Endothelial cell of umbilical vein (primary cell): ENCODE data around the gene NUDT2. TPM values are rescaled to one million over a fixed set of nuclear protein-coding genes. Genes with fewer than 3 reads are reported as not detected.
"Not testable (repeated sequence)": the region's sequence is repeated elsewhere in the genome, so short reads cannot be mapped to it uniquely, and the experiment has no call there.

ENCODE experiments used
- BruUV-seq: library from RNA; stranded (reverse); fragments of 400-500 nt; replicated peaks from 2 replicates; lab custom pipeline; 2021; lab: Mats Ljungman, UMichigan
- CTCF ChIA-PET: fragments of 300-600, 350-600 bp; sonication (Branson Sonifier 250); formaldehyde crosslinking; loops from one replicate; lab custom pipeline; 2021; ENCODE audit warnings: antibody characterized with exemption, inconsistent platforms; lab: Charles Lee
- POLR2A ChIA-PET: fragments of 300-600, 350-600 bp; sonication (Branson Sonifier 250); formaldehyde crosslinking; loops from one replicate; lab custom pipeline; 2021; ENCODE audit warnings: antibody characterized with exemption, inconsistent platforms; lab: Charles Lee
- DNase-seq: peaks from one replicate; pipeline ENCODE4 v3.0.0-alpha.2; 2011; ENCODE audit warnings: low read depth, low spot score
- FAIRE-seq: peaks from 2 replicates; lab custom pipeline; 2011; peaks lifted over from hg19 to GRCh38; lab: Jason Lieb, UNC
- H2AFZ ChIP-seq: 2 replicates; pipeline ENCODE4 v1.6.0; 2012; ENCODE audit warnings: low read depth, low read length, control low read depth, inconsistent platforms
- H3K27ac ChIP-seq: 2 replicates; pipeline ENCODE4 v1.5.1; 2011; ENCODE audit warnings: low read depth, mild to moderate bottlenecking, control low read depth, low read length, moderate library complexity; ENCODE audit not compliant: insufficient read depth
- H3K27me3 ChIP-seq, 2 experiments: 2 replicates each; pipeline versions ENCODE4 v1.6.0 to v1.6.1; 2011; ENCODE audit warnings: low read length in 2 of 2, mixed read lengths in 1 of 2; ENCODE audit not compliant: control insufficient read depth in 2 of 2, insufficient read depth in 2 of 2
- H3K36me3 ChIP-seq, 2 experiments: 2 replicates in 1 of 2; 3 replicates in 1 of 2; pipeline ENCODE4 v1.5.1; 2011; ENCODE audit warnings: low read length in 2 of 2, mild to moderate bottlenecking in 1 of 2, moderate library complexity in 1 of 2; ENCODE audit not compliant: control insufficient read depth in 2 of 2, insufficient read depth in 2 of 2; ENCODE audit errors: extremely low read depth in 1 of 2
- H3K4me1 ChIP-seq: 3 replicates; pipeline ENCODE4 v1.5.1; 2011; ENCODE audit warnings: mild to moderate bottlenecking, low read length; ENCODE audit not compliant: control insufficient read depth, insufficient read depth; ENCODE audit errors: extremely low read depth
- H3K4me2 ChIP-seq: 2 replicates; pipeline ENCODE4 v1.6.1; 2011; ENCODE audit warnings: low read length, control low read depth, mixed read lengths; ENCODE audit not compliant: insufficient read depth
- H3K4me3 ChIP-seq, 3 experiments: fragments of 200-600 bp in 1 of 3; sonication (generic), shearing (Covaris generic) in 1 of 3; replicated peaks in 1 of 3; 2 replicates each; pipeline ENCODE4 v1.5.1; 2011 to 2016; ENCODE audit warnings: control low read depth in 3 of 3, low read length in 3 of 3, mild to moderate bottlenecking in 2 of 3, inconsistent platforms in 1 of 3, low read depth in 1 of 3, moderate library complexity in 1 of 3; ENCODE audit not compliant: insufficient read depth in 1 of 3
- H3K79me2 ChIP-seq: 2 replicates; pipeline ENCODE4 v1.6.0; 2012; ENCODE audit warnings: low read length, inconsistent platforms; ENCODE audit not compliant: control insufficient read depth, insufficient read depth
- H3K9ac ChIP-seq: replicated peaks from 2 replicates; pipeline ENCODE3; 2011; ENCODE audit warnings: low read length, control low read depth; ENCODE audit not compliant: insufficient read depth; ENCODE audit errors: extremely low read depth
- H3K9me1 ChIP-seq: replicated peaks from 3 replicates; pipeline ENCODE4 v1.6.0; 2011; ENCODE audit warnings: mild to moderate bottlenecking, low read length; ENCODE audit not compliant: control insufficient read depth, insufficient read depth; ENCODE audit errors: extremely low read depth
- H3K9me3 ChIP-seq: replicated peaks from 2 replicates; pipeline ENCODE4 v1.5.1; 2012; ENCODE audit warnings: low read length, inconsistent platforms; ENCODE audit not compliant: control insufficient read depth, insufficient read depth
- H4K20me1 ChIP-seq: replicated peaks from 2 replicates; pipeline ENCODE3; 2011; ENCODE audit warnings: mild to moderate bottlenecking, low read length; ENCODE audit not compliant: control insufficient read depth, insufficient read depth; ENCODE audit errors: extremely low read depth
- EZH2 ChIP-seq: IDR thresholded peaks from 2 replicates; pipeline ENCODE4 v1.6.1; 2012; ENCODE audit warnings: borderline replicate concordance, low read depth, mild to moderate bottlenecking, moderate library complexity, low read length, inconsistent platforms; ENCODE audit not compliant: severe bottlenecking
- FOS ChIP-seq: IDR thresholded peaks from 2 replicates; pipeline ENCODE4 v1.6.1; 2011; ENCODE audit warnings: mild to moderate bottlenecking, low read length, moderate library complexity, borderline replicate concordance; ENCODE audit not compliant: insufficient read depth
- GATA2 ChIP-seq: IDR thresholded peaks from 2 replicates; pipeline ENCODE4 v1.7.0; 2011; ENCODE audit warnings: low read depth, mild to moderate bottlenecking, moderate library complexity, mixed read lengths, low read length; ENCODE audit not compliant: insufficient read length, insufficient read depth
- JUN ChIP-seq: IDR thresholded peaks from 2 replicates; pipeline ENCODE4 v1.6.1; 2011; ENCODE audit warnings: borderline replicate concordance, low read depth; ENCODE audit not compliant: insufficient read length, insufficient read depth
- MYC ChIP-seq: IDR thresholded peaks from one replicate; pipeline ENCODE4 v1.6.1; 2011; ENCODE audit warnings: mild to moderate bottlenecking, low read depth, low read length
- POLR2A ChIP-seq: IDR thresholded peaks from 2 replicates; pipeline ENCODE4 v1.6.1; 2012; ENCODE audit warnings: low read depth, mild to moderate bottlenecking, control low read depth, low read length
- POLR2AphosphoS5 ChIP-seq: IDR thresholded peaks from 2 replicates; pipeline ENCODE4 v1.6.1; 2012; ENCODE audit warnings: low read depth, mild to moderate bottlenecking, control low read depth, low read length, moderate library complexity; ENCODE audit not compliant: insufficient read depth
- dilution Hi-C: fragments of 300-500 bp; cut with MboI; formaldehyde crosslinking; loops from one replicate; pipeline ENCODE4 v1.15.0; 2019; ENCODE audit warnings: low sequenced_read_pairs; ENCODE audit not compliant: extremely low pct_ligation_motif_present
- intact Hi-C: fragments of 100-400 bp; cut with micrococcal nuclease; formaldehyde crosslinking; loops from one replicate; pipeline ENCODE4 v1.10.0; 2022
- polyA plus RNA-seq, 4 experiments: library from polyadenylated mRNA; depleted of rRNA in 3 of 4; stranded (reverse) in 3 of 4; unstranded in 1 of 4; fragments of >200 nt; gene quantifications; 2 replicates each; pipeline versions ENCODE4 v1.2.1 to v1.2.3, GENCODE V29; 2011 to 2012; ENCODE audit warnings: missing spikeins in 1 of 4
- total RNA-seq: library from RNA; stranded (reverse); gene quantifications from 2 replicates; pipeline ENCODE4 v1.2.3, GENCODE V29; 2021
- TF ChIP-seq, protein P1 (sequence below): IDR thresholded peaks from 2 replicates; pipeline ENCODE4 v1.6.1; 2011; ENCODE audit not compliant: insufficient read depth, insufficient read length
- TF ChIP-seq, protein P2 (sequence below), 2 donors: IDR thresholded peaks; 1 replicate in 1 of 2; 2 replicates in 1 of 2; pipeline ENCODE4 v1.5.1; 2011; ENCODE audit warnings: low read length in 2 of 2, mild to moderate bottlenecking in 2 of 2, moderate library complexity in 2 of 2, control low read depth in 1 of 2, inconsistent platforms in 1 of 2, low read depth in 1 of 2; ENCODE audit not compliant: insufficient read depth in 1 of 2; ENCODE audit errors: extremely low read depth in 1 of 2

Gene NUDT2
- total and polyA plus RNA-seq, 2 donors (not counting 3 experiments of a cell fraction or from before 2014, with no cell fraction given), result 25.1 to 45.2 TPM

DNA sequence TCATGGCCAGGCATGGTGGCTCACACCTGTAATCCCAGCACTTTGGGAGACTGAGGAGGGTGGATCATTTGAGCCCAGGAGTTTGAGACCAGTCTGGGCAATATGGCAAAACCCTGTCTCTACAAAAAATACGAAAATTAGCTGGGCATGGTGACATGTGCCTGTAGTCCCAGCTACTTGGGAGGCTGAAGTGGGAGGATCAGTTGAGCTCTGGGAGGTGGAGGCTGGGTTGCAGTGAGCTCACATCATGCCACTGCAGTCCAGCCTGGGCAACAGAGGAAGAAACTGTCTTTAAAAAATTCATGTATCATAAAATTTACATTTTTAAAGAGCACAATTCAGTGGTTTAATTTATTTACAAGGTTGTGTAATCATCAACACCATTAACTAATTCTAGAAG is 23.6 kb downstream of the NUDT2 start:
- BruUV-seq, DNase-seq, POLR2A ChIA-PET, intact Hi-C loops, dilution Hi-C loops, H3K4me3 ChIP-seq, H3K27me3 ChIP-seq, H3K9me3 ChIP-seq, FAIRE-seq, H2AFZ ChIP-seq, H3K9me1 ChIP-seq, H3K9ac ChIP-seq, H3K79me2 ChIP-seq, CTCF ChIA-PET, H3K4me2 ChIP-seq, H4K20me1 ChIP-seq, H3K4me1 ChIP-seq, H3K36me3 ChIP-seq, H3K27ac ChIP-seq: not testable (repeated sequence)

DNA sequence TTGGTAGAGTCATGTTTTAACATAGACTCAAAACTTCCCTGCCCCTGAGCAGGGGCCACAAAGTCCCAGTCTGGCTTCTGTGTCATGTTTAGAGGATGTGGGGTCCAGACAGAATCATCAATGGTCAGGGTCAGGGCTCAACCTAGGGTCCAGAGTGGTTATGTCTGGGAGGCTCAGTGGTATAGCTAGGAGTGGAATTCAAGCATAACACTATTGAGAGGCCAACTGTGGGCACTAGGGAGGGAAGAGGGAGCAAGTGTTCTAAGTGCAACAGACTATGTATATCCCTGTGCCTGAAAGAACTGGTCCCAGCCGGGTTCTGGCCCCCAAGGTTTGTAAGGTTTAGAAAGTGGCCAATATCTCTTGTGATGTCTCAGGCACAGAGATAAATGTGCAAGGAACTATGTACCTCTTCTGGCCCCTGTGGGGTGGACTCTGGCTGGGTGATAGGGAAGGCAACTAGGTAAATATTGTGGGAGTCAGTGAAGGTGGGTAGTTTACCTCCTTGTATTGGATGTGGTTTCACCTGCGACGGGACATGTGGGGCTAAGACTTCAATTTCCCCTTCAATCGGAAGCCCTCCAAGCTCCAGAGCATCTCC is 33.3 kb downstream of the NUDT2 start:
- FAIRE-seq (no peak), DNase-seq (no peak)
- no peak overlapping the region for H3K27ac ChIP-seq
- H3K79me2 ChIP-seq, result no peaks in the 10 kb centered on the region
- dilution Hi-C loops, result no loop called here
- H3K4me2 ChIP-seq, result no peak overlapping the region
- H3K36me3 ChIP-seq, result no peaks in the 10 kb centered on the region
- intact Hi-C loops, result no loop called here
- no peaks in the 10 kb centered on the region for H4K20me1 ChIP-seq
- H2AFZ ChIP-seq, result no peak overlapping the region
- H3K9me1 ChIP-seq, result no peaks in the 10 kb centered on the region
- peaks cover 13% of the 10 kb centered on the region for H3K4me1 ChIP-seq
- no peak overlapping the region for H3K4me3 ChIP-seq
- TF ChIP-seq JUN (no peak), FOS (no peak), POLR2AphosphoS5 (no peak), MYC (no peak), GATA2 (no peak), POLR2A (no peak), EZH2 (no peak)
- TF ChIP-seq, protein P1, sequence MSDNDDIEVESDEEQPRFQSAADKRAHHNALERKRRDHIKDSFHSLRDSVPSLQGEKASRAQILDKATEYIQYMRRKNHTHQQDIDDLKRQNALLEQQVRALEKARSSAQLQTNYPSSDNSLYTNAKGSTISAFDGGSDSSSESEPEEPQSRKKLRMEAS, result no peak
- TF ChIP-seq, protein P2, sequence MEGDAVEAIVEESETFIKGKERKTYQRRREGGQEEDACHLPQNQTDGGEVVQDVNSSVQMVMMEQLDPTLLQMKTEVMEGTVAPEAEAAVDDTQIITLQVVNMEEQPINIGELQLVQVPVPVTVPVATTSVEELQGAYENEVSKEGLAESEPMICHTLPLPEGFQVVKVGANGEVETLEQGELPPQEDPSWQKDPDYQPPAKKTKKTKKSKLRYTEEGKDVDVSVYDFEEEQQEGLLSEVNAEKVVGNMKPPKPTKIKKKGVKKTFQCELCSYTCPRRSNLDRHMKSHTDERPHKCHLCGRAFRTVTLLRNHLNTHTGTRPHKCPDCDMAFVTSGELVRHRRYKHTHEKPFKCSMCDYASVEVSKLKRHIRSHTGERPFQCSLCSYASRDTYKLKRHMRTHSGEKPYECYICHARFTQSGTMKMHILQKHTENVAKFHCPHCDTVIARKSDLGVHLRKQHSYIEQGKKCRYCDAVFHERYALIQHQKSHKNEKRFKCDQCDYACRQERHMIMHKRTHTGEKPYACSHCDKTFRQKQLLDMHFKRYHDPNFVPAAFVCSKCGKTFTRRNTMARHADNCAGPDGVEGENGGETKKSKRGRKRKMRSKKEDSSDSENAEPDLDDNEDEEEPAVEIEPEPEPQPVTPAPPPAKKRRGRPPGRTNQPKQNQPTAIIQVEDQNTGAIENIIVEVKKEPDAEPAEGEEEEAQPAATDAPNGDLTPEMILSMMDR (IDR thresholded peaks at IDR 0.05; ENCODE audit: extremely low read depth in 1 of 2, insufficient read depth in 1 of 2, low read depth in 1 of 2, low read length in 2 of 2), result no peak
- no peak overlapping the region for H3K9ac ChIP-seq
- CTCF ChIA-PET, result interaction anchor here (0.6 to 2.0 kb wide), 2 partner anchors 229 to 465 kb away, joined by 3 to 5 read pairs; no protein-coding TSS in a partner anchor
- no peaks in the 10 kb centered on the region for H3K27me3 ChIP-seq
- BruUV-seq, result no TSS peak
- POLR2A ChIA-PET, result no interaction called here
- no peaks in the 10 kb centered on the region for H3K9me3 ChIP-seq
